Testis (tissue), 3 donors: ENCODE data around the gene SLC5A6. TPM values are rescaled to one million over a fixed set of nuclear protein-coding genes. Genes with fewer than 3 reads are reported as not detected.

Experiments
- DNase-seq: peaks from one replicate; pipeline ENCODE4 v3.0.0-alpha.2; 2019
- H3K27ac ChIP-seq, 2 donors: fragments of 200-600 bp; sonication (generic); one replicate each; pipeline ENCODE4 v1.5.1; 2019
- H3K27me3 ChIP-seq: fragments of 200-600 bp; sonication (generic); one replicate; pipeline ENCODE4 v1.5.1; 2019
- H3K36me3 ChIP-seq: fragments of 200-600 bp; sonication (generic); one replicate; pipeline ENCODE4 v1.5.1; 2017; ENCODE audit warnings: low read depth; ENCODE audit errors: missing control alignments
- H3K4me1 ChIP-seq: fragments of 200-600 bp; sonication (generic); one replicate; pipeline ENCODE4 v1.5.1; 2019
- H3K4me3 ChIP-seq, 2 donors: fragments of 200-600 bp; sonication (generic); one replicate each; pipeline ENCODE4 v1.5.1; 2017 to 2019
- H3K9me3 ChIP-seq: fragments of 200-600 bp; sonication (generic); one replicate; pipeline ENCODE4 v1.5.1; 2017
- CTCF ChIP-seq, 3 experiments: fragments of 450-650 bp in 2 of 3; fragments of 200-600 bp in 1 of 3; sonication (generic) in 1 of 3; IDR thresholded peaks; one replicate each; pipeline ENCODE4 v1.5.1; 2016 to 2019; ENCODE audit warnings: antibody characterized with exemption in 3 of 3, mild to moderate bottlenecking in 2 of 3, moderate library complexity in 1 of 3
- POLR2A ChIP-seq: fragments of 450-650 bp; IDR thresholded peaks from one replicate; pipeline ENCODE4 v1.6.1; 2017; ENCODE audit warnings: antibody characterized with exemption, mild to moderate bottlenecking, moderate library complexity
- WGBS, 2 donors: methylation state at CpG; one replicate each; pipeline ENCODE4 v1.1.5; 2018; 5-methylcytosine and 5-hydroxymethylcytosine counted together
- intact Hi-C: fragments of 100-400 bp; cut with DNase I; formaldehyde crosslinking; loops from one replicate; pipeline ENCODE4 v1.15.1; 2023; ENCODE audit warnings: low total_unique reads
- polyA plus RNA-seq: library from polyadenylated mRNA; stranded (reverse); fragments of 350-450 nt; fragmentation: Illumina TruSeq; extraction: RNeasy Lipid Tissue Mini Kit (QIAGEN cat#74804); gene quantifications from one replicate; pipeline ENCODE4 v1.2.3, GENCODE V29; 2014; ENCODE audit warnings: low read depth, low replicate concordance; ENCODE audit not compliant: insufficient read depth
- total RNA-seq, 2 donors: library from RNA; depleted of rRNA; stranded (reverse); fragments of >200 nt; gene quantifications; one replicate each; pipeline ENCODE4 v1.2.3, GENCODE V29; 2016

SLC5A6 gene
- total and polyA plus RNA-seq, 3 donors from 2014 or later, result 83.4 to 84.0 (median 83.9) TPM

GRCh38 chr2:27191070-27191829, 20.8 kb downstream of the SLC5A6 start:
- Histone ChIP-seq H3K4me1 (no peaks in the 10 kb centered on the region), H3K9me3 (no peaks in the 10 kb centered on the region), H3K27me3 (no peaks in the 10 kb centered on the region), H3K27ac (no peak overlapping the region), H3K36me3 (no peaks in the 10 kb centered on the region), H3K4me3 (no peak overlapping the region)
- intact Hi-C loops, result no loop called here
- 55 to 61% methylated on average over 8 of the region's 8 CpGs for WGBS, 2 donors
- TF ChIP-seq POLR2A (no peak), CTCF (IDR thresholded peaks at IDR 0.05) (peak; percentile 61 to 66 (median 66))
- peak; percentile 82 for DNase-seq

GRCh38 chr2:27189989-27190388, 22.1 kb downstream of the SLC5A6 start:
- no peaks in the 10 kb centered on the region for H3K36me3 ChIP-seq
- H3K27ac ChIP-seq, result no peak overlapping the region
- intact Hi-C loops, result no loop called here
- TF ChIP-seq CTCF (IDR thresholded peaks at IDR 0.05) (no peak), POLR2A (no peak)
- 84 to 96% methylated on average over 8 of the region's 8 CpGs for WGBS, 2 donors
- H3K27me3 ChIP-seq, result no peaks in the 10 kb centered on the region
- no peaks in the 10 kb centered on the region for H3K9me3 ChIP-seq
- H3K4me3 ChIP-seq, result no peak overlapping the region
- DNase-seq, result no peak
- H3K4me1 ChIP-seq, result peaks cover 4% of the 10 kb centered on the region

- DNase-seq, result no peak
- peak overlapping the region in 1 of 2 donors; percentile 91 for H3K27ac ChIP-seq
- no peaks in the 10 kb centered on the region for H3K36me3 ChIP-seq
- no peaks in the 10 kb centered on the region for H3K27me3 ChIP-seq
- no peaks in the 10 kb centered on the region for H3K9me3 ChIP-seq
- intact Hi-C loops, result no loop called here
- WGBS, 2 donors, result 78% methylated on average over 6 of the region's 6 CpGs
- H3K4me1 ChIP-seq, result peaks cover 7% of the 10 kb centered on the region
- no peak overlapping the region for H3K4me3 ChIP-seq
- TF ChIP-seq CTCF (IDR thresholded peaks at IDR 0.05), result no peak
- no peak for TF ChIP-seq POLR2A
Measured at GRCh38 chr2:27186613-27187345, 25.3 kb downstream of the SLC5A6 start.

- 32 to 49% methylated on average over 6 of the region's 6 CpGs for WGBS, 2 donors
- Histone ChIP-seq H3K27ac (peak overlapping the region; percentile 69 to 91), H3K4me3 (no peak overlapping the region), H3K27me3 (no peaks in the 10 kb centered on the region), H3K4me1 (peaks cover 7% of the 10 kb centered on the region), H3K36me3 (no peaks in the 10 kb centered on the region), H3K9me3 (no peaks in the 10 kb centered on the region)
- peak; percentile 43 for DNase-seq
- TF ChIP-seq CTCF (IDR thresholded peaks at IDR 0.05) (no peak), POLR2A (no peak)
- intact Hi-C loops, result no loop called here
Measured at GRCh38 chr2:27185331-27186026, 26.6 kb downstream of the SLC5A6 start.
